HG03520 (cell line): ENCODE measurements around the gene PDE4B.
A peak's percentile ranks its signal among the peaks of the same experiment; 100 is the strongest.

Experiments
- ATAC-seq: cut with Tn5 transposase; IDR thresholded peaks from one replicate; pipeline ENCODE4 v1.9.1; 2021; ENCODE audit warnings: mild to moderate bottlenecking, moderate library complexity; ENCODE audit not compliant: unreplicated experiment

PDE4B gene

DNA sequence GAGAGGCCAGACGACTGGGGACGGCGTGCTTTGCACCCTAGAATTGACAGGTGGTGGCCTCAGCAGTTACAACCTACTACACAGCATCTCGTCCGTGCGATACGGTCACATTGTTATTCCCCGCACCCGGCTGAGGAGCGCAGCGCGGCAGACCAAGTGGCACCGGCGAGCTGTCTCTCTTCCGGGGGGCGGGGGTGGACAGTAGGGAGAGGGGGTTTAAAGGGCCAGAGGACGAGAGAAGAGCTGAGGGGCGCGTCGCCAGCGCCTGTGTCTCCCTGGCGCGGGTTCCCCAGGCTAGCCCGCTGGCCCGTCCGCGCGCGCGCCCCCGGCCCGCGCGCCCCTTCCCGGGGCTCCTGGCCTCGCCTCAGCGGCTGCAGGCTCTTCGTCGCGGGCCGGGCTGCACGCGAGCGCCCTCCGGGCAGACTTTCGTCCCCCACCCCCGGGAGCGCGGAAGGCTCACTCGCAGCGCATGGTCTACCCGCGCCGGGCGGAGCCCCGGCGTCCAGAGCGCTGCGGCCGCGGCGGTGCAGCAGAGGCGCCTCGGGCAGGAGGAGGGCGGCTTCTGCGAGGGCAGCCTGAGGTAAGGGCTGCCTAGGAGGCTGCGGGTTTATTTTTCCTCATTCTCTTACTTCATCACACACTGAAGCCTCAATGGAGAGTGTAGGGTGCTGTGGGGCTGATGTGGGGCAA is at the start of gene PDE4B:
TSS of gene PDE4B (plus strand) at position 227 of the 690 bp plus-strand sequence.
- ATAC-seq = no peak

DNA sequence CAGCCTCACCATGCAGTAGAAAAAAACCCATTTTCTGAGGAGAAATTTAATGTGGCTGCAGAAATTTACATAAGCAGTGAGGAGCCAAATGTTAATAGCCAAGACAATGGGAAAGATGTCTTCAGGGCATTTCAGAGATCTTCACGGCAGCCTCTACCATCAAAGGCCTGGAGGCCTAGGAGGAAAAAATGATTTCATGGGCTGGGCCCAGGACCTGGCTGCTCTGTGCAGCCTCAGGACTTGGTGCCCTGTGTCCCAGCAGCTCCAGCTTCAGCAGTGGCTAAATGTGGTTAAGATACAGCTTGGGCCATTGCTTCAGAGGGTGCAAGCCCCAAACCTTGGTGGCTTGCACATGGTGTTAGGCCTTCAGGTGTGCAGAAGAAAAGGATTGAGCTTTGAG is 48.0 kb upstream of the PDE4B start:
- no peak for ATAC-seq

DNA sequence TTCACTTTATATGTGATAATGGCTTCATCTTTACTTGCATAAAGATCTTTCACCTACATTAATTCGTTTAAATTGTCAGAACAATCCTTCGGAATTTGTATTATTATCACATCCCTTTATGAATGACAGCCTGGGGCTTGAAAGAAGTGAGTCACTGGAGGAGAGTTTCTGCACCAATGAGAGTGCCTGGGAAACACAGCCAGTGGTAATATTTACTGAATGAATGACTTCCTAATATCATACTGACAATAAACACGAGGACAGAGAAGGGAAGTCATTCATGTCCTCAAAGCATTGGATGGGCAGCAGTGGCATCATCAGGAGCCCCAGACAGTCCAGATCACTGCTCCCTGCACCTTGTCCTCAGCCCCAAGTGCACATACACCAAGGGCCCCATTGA is 40.7 kb upstream of the PDE4B start:
- no peak for ATAC-seq

DNA sequence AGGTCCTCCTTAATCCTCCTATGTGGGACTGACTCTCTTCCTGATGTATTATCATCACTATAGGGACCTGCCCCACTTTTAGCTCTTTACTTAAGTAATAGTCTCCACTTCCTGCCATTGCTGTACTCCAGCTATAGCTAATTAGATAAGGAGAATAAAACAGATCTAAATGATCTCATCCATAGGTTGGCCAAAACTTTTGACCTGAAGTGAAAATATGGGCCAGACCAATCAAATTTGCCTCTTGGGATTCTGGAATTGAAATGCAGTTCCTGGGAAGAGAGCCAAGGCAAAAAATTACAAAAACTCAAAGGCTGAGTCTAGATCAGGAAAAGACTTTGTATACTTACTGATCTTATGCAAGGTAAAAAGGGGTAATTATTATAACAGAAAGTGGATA is 36.1 kb upstream of the PDE4B start:
- ATAC-seq = no peak

DNA sequence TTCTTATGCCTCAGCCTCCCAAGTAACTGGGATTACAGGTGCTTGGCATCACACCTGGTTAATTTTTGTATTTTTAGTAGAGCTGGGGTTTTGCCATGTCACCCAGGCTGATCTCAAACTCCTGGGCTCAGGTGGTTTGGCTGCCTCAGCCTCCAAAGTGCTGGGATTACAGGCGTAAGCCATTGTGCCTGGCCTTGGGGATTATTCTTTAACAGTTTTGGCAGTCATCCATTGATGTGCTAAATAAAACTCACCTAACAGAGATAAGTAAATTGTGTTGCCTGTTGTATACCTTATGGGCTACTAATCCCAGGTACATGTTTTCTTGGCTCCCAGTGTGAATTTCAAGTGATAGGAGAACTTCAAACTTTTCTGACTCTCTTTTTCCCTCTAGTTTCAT is 35.2 kb upstream of the PDE4B start:
- ATAC-seq = no peak

DNA sequence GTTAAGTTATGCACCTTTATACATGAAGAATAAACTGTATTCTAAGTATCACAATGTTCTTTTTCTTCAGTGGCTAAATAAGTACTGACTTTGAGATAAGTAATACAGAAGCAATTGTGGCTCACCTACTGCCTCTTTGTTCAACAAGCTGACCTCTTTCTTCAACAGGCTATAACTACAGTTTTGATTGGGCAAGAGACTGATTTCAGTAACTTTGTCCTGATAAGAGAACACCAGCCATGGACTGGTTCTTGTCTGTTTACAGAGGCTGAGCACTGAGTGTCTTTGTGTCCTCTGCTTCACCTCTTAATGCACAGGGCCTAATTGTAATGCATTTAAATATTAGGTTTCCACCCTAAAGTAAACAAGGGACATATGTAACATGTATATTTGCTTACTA is 34.6 kb upstream of the PDE4B start:
- no peak for ATAC-seq

DNA sequence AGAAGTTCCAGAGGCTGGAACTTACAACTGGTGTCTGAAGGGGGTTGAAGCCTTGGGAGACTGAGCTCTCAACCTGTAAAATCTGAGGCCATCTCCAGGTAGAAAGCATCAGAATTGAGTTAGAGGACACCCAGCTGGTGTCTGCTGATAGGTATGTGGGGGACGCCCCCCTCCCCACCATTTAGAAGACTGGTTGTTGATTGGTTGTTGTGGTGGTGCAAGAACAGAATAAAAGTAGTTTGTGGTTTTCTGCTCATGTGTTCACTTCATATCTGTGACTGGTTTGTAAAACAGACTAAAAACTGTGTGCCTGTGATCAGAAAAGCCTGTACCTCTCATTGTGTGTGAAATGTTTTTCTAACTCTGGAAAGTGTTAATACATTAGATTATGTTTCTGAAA is 33.2 kb upstream of the PDE4B start:
- no peak for ATAC-seq

DNA sequence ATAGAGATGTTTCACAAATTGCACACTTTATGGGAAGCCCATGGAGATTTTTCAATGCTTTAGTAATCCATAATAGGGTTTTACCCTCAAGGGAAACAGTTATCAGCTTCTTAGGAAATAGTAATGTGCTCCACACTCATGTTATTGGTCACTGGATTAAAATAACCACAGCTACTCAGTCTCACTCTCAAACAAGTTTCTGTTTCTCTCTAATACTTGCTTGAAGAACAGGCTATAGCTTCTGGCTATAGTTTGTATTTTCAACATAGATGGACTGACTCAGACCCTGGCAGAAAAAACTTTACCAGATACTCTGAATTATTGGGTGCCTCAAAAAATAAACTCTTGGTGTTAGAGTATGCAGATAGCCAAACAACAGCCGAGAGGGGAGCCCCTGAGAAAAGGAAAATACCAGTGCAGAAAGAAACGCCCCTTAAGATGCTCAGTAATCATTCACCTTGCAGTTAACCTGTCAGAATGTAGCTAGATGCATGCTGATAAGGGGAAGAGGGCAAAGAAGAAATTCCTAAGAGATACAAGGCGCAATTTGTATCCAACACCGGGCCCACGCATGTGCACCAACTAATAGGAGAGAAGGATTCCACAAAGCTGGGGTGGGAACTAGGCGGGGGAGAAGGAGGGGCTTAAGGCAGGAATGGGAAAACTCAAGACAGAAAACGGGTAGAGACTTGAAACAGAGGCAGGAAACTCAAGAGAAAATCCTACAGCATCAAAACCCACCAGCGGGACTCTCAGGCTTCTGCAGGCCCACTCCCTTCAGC is 30.4 kb upstream of the PDE4B start:
- ATAC-seq = peak; percentile 71

DNA sequence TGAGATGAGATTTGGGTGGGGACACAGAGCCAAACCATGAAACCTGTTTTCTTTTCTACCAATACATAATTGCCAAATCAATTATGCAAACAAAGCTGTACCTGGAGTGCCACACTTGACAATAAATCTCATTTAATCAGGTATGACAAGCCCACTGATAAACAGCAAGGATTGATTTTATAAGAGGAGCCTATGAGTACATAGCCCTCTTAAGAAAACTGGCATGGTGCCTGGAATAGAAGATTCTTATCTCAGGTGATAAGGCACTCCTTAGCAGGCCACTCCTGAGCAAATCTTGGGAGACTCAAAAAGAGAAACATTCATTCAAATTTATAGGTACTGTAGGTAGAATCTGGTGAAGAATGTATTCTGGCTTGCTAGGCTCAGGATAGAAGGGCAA is 28.6 kb upstream of the PDE4B start:
- no peak for ATAC-seq

DNA sequence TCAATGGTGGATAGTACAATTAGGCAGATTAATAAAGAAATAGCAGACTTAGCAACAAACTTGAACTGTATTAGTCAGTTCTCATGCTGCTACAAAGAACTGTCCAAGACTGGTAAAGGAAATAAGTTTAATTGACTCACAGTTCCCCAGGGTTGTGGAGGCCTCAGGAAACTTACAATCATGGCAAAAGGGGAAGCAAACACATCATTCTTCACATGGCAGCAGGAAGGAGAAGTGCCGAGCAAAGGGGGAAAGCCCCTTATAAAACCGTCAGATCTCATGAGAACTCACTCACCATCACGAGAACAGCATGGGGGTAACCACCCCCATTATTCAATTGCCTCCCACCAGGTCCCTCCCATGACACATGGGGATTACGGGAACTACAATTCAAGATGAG is 27.1 kb upstream of the PDE4B start:
- no peak for ATAC-seq

DNA sequence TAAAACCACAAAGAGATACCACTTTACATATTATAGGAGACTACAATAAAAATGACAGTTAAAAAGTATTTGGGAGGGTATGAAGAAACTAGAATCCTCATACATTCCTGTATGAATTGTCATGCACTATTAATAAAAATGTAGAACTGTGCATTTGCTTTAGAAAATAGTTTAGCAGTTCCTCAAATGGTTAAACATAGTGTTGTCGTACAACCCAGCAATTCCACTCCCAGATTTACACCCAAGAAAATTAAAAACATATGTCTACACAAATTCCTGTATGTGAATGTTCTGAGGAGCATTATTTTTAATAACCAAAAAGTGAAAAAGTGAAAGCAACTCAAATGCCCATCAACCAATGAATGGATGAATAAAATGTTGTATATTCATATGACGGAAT is 23.1 kb upstream of the PDE4B start:
- ATAC-seq = no peak

DNA sequence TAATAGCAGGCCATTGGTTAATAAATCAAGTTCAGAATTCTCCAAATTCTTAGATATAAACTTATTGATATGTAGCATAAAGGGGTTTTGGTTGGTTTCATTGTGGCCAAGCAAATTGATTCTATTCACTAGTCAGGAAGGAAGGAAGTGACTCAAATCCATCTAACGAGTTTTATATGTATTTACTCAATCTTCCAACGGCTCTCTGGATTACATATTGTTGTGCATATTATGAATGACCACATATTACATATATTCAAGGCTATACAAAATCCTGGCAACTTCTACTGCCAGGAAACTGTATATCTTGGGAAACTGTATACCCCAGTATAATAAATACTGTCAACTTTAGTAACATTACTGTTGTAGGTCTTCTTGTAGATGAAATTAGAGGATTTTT is 20.1 kb upstream of the PDE4B start:
- no peak for ATAC-seq

DNA sequence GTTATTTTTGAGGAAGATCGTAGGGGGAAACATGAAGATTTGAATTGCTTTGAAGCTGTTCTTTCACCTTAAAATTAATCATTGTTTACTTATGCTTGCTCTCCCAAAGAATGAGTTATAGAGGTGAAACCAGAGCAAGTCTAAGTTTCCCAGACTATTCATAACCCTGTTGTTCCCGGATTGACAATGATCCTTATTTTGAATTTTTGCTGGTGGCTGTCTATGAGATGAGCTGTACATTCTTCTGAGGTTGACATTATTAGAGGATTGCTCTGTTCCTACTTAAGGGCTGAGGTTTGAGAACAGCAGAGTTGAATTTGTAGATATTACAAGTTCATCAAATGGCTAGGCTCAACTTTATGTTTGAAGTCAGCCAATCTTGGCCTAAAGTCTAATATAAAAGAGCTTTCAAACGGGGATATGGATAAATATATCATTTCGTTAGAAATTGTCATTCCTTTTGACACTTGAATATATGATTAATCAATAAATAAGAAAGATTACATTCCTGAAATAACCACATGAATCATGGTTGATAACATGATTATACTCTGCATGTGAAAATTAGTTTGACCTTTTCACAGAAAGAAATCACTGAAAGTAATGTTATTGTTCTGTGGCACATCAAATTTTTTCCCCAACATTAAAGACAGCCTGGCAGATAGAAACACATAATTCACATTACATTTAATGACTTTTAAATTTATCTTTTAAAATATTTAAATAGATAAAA is 19.1 kb upstream of the PDE4B start:
- no peak for ATAC-seq

DNA sequence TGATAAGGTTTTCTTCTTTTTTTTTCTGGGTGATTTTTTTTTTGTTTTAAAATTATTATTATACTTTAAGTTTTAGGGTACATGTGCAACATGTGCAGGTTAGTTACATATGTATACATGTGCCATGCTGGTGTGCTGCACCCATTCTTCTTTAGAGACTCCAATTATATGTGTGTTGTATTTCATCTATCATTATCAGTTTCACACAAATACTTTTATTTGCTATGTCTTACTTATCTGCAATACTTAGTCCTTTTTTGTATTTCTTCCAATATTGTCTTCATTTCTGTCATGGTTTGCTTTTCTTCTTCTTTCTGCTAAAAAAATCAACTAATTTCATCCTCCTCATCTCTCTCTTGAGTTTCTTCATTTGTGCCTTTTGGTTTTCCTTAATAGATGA is 3.9 kb upstream of the PDE4B start:
- ATAC-seq = no peak

DNA sequence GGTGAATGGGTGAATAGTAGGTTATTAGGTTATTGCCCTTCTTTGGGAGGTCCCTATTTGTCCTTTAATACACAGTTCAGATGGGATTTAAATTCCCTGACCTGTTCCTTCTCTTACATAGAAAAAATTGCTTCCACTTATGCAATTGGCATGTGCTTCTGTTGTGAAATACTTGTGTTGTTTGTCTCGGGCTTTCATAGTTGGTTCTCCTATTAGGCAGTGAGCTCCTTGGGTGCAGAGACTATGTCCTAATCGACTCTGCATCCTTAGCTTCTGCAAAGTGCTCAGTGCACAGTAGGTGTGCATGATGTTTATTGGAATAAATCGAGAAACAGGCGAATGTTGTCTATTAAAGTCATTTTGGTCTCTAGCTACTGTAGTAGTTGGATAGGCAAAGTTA is 1.3 kb upstream of the PDE4B start:
- no peak for ATAC-seq

DNA sequence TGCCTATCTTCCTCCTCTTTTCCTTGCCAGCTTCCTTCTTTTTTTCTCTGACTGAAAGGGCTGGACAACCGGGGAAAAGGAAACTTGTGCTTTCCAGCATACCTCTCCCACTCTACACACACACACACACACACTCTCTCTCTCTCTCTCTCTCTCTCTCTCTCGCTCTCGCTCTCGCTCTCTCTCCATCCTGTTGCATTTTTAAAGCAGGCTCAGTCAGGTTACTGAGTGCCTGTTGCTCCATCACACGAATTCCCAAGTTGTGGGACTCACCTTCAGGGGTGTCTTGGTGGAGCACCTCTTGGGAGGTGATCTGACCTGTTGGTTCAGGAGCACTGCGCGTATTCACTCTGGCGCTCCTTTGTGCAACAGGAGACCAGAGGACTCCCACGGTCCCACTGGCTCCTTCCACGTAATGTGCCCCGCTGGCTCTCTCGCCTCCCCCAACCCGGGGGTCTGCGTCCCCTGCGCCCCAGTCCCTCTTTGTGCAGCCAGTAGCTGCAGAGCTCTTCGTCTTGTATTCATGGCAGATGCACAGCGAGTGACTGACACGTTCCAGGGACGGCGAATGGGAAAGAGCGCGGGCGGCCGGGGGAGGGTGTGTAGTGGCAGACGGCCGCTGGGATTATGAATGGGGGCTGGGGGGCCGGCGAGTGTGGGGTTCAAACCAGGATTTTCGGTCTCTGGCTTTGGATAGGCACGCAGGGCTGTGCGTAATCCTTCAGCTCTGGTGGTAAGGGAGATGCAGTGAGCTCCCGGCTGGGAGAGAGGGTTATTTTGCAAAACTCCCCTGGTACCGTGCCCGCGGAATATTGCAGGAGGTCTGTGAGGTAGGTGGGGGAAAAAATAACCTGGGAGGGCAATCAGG is 660 bp upstream of the PDE4B start:
- no peak for ATAC-seq

DNA sequence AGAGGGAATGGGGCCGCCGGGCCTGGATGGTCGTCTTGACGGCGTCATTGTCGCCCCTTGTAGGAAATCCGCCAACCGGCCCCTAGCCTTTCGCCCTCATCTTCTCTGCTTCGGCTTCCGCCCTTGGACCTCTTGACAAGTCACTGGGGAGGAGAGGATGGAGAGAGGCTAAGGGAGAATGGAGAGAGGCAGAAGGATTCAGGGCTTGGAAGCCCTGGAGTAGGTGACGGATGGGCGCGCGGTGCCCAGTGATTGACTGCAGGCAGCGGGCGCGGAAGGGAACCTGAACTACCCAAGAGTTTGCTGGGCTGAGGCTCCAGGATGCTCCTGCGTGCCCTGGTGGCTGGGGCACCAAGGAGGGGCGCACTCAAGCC is 651 bp downstream of the PDE4B start:
- no peak for ATAC-seq

DNA sequence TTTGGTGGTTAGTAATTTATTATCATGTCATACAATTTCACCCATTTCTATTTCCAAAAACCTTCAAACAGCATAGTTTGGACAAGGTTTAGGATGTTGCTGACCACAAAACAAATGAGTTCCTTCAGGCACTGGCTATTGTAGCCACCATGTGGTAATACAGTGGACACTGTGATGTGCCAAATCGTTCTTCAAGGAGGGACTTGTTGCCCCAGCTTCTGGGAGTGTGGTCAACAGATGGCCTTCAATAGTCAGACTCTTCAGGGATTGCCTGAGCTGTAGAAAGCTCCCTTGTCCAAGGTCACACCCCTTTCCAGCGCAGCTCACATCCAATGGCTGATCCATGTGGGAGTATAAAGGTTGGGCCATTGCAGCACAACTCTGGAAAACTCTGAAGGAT is 2.6 kb downstream of the PDE4B start:
- ATAC-seq = no peak

DNA sequence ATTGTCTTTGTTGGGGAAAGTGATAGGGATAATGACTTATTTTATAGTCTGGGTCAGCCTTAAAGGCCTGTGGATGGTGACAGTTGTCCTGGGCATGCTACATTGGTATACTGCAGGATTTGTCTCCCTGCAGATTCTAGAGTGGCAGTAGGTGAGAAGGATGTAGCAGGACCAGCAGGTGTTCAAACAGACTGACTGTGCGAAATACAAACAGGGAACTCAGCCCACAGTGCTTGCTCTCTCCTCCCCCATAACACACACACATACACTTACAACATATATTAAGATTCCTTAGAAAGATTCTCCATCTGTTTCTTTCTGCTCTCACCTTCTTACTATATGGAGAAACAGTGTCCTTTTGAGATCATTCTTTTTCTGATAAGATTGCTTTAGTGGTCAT is 6.9 kb downstream of the PDE4B start:
- ATAC-seq = no peak

DNA sequence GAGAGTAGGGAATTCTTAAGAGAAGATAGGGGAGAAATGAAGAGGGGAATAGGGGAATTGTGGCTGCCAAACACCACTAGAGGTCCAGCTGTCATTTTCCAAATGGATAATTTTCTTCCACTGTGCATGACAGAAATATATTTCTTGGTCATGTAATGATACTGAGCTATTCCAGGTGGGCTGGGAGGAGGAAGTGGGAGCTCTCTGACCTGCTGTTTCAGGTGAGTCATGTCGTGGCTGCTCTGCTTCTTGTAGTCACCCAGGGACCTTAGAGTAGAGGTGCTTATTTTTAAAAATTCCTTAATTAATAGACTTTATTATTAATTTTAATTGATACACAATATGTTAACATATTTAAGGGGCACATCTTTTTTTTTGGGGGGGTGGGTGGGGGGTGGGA is 11.9 kb downstream of the PDE4B start:
- ATAC-seq = no peak

DNA sequence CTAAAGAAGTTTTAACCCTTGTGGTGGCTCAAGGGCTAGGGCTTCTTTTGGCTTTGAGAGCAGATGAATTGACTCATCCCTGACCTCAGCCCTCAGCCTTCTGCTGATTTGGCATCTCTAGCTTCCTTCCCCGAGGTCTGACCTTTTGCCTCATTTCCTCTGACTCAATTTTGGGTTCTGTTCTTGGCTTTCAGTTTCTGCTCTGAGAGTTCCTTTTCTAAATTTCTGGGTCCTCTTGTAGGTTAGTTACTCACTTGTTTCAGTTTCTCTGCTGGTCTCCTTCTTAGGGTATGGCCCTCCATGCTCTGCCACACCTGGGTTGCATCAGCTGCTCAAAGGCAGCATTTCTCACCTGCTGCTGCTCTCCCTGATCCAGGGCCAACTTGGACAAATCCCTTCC is 19.4 kb downstream of the PDE4B start:
- peak; percentile 99 for ATAC-seq
